G401.6 (cell line): ENCODE measurements around the gene HRK.

Experiments used
- FAIRE-seq: peaks from 2 replicates; lab custom pipeline; 2012; peaks lifted over from hg19 to GRCh38; lab: Jason Lieb, UNC

Gene HRK

GRCh38 chr12:116864371-116865160, 16.7 kb downstream of the HRK start:
- FAIRE-seq, result no peak

DNA sequence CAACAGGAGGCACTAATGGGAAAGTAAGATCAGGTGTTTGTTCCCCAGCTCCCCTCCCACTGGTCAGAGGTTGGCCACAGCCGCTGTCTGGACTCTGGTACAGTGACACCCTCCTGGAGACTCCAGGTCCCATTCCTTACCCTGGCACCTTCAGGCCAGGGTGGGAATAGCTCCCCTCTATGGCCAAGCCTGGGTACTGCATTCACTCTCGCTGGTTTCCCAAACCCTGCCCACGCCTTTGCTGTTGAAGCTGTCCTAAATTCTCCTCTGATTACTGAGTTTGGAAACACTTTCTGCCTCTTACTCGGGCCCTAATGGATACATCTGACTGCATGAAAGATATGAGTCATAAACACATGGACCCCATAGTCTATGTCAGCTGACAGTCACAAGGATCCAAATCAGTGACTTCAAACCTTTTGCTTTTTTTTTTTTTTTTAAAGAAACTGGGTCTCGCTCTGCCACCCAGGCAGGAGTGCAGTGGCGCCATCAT, 17.9 kb downstream of the HRK start:
- FAIRE-seq, result no peak

GRCh38 chr12:116862167-116862566, 19.1 kb downstream of the HRK start:
- FAIRE-seq, result no peak

DNA sequence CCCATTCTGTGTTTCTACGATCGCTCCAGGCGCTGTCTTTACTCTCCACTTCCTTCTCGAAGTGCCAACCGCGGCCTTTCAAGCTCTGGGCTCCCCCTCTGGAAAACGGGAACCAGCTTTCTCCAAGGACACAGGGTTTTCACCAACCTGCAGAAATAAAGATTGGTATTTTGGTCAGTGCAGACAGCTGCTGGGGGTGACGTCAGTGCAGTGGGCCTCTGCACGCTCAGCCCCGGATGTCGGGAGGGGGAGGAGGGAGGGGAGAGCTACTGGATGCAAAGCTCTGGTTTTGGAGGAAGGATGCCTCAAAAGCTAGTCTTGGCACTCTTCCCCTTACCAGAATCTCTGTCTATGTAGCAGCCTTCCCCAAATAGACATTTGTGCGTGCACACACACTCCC, 19.9 kb downstream of the HRK start:
- FAIRE-seq, result no peak

DNA sequence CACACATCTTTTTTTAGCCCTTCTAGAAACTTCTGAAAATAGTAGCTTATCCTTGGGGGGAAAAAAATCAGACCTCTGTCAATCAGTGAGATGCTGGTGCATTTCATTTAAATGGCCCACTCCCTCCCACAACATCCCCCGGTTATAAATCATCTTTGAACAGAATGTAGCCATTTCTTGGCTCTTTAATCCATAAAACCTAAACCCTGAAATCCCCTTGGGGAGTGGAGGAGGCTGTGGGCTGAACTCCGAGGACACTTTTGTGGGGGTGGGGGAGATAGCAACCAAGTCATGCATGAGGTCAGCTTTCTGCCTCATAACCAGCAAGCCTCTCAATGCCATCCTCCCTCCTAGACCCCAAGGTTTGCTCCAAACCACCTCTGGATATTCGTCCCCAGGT, 21.0 kb downstream of the HRK start:
- no peak for FAIRE-seq

GRCh38 chr12:116859079-116859478, 22.2 kb downstream of the HRK start:
- FAIRE-seq, result no peak

GRCh38 chr12:116856729-116857128, 24.5 kb downstream of the HRK start:
- no peak for FAIRE-seq

- FAIRE-seq, result no peak
Observed at GRCh38 chr12:116855744-116856470, 25.3 kb downstream of the HRK start.

DNA sequence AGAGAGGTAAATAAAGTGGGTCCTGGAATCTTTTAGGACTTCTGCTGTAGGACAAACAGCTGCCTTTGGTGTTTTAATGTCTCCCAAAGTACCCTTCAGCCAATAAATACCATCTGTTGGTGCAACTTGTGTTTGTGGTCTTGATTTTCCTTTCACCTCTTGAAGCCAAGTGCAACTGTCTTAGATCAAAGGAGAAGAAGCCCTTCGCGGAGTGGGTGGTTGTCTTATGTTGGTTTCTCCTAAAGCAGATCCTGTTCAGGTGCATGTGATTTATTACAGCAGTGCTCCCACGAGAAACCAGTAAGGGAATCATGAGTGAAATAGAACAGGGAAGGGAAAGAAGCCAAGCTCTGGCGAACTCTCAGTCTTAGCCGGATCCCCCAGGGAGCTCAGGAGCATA, 27.7 kb downstream of the HRK start:
- FAIRE-seq, result no peak

DNA sequence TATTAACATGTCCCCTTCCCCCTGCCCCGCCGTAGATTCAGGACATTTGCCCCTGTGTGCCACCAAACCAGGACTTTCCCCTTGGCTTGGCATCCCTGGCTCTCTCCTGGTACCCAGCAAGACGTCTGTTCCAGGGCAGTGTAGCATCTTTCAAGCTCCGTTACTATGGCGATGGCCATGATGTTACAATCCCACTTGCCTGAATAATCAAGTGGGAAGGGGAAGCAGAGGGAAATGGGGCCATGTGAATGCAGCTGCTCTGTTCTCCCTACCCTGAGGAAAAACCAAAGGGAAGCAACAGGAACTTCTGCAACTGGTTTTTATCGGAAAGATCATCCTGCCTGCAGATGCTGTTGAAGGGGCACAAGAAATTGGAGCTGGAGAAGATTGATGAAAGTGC, 28.9 kb downstream of the HRK start:
- no peak for FAIRE-seq

DNA sequence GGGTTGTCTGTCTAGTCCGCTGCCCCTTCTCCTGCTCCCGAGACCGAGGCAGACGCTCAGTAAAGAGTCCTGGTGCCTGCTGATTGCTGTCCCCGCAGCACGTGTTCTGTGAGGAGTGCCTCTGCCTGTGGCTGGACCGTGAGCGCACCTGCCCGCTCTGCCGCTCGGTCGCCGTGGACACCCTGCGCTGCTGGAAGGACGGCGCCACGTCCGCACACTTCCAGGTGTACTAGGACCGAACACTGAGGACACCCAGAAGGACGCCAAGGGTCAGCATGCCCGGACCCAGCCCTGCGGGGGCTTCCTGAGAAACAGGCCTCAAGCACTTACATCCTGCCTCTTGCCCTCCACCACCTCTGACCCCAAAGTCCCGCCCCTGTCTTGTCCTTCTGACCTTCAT, 32.0 kb downstream of the HRK start:
- no peak for FAIRE-seq

- no peak for FAIRE-seq
Observed at GRCh38 chr12:116843085-116843484, 38.2 kb downstream of the HRK start.

- FAIRE-seq, result no peak
Observed at GRCh38 chr12:116839287-116839830, 41.9 kb downstream of the HRK start.

DNA sequence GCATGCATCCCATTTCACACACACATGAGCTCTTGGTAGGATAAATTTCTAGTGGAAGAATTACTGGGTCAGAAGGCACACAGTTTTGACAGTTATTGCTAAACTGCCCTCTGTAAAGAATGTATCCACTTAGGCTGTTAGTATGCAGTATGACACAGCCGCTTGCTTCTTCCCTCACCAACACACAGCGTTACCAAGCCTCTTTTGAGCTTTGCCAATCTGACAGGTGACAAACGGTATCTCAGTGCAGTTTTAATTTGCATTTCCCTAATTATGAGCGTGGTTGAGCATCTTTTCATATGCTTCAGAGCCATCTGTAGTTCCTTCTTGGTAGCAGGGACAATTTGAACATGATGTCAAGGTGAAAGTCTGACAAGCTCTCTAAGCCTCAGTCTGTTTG, 42.9 kb downstream of the HRK start:
- FAIRE-seq, result no peak

- no peak for FAIRE-seq
Observed at GRCh38 chr12:116837097-116837496, 44.1 kb downstream of the HRK start.

GRCh38 chr12:116835484-116835883, 45.8 kb downstream of the HRK start:
- no peak for FAIRE-seq

DNA sequence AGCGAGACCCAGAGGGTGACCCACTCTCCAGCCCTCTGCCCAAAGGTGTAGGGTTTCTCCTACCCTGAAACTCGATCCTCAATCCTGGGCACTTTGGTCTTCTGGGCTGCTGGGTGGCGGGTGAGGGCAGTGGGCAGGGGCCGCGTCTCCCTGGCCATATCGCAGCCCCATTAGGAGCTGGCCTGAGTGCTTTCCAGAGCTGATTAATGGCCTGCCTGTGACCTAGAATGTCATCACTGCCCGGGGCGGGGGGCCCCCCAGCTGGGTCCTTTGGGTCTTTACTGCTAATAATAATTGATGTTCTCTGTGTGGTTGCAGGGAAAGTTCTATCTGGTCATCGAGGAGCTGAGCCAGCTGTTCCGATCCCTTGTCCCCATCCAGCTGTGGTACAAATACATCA, 47.8 kb downstream of the HRK start:
- FAIRE-seq, result no peak

GRCh38 chr12:116832353-116832752, 48.9 kb downstream of the HRK start:
- no peak for FAIRE-seq

DNA sequence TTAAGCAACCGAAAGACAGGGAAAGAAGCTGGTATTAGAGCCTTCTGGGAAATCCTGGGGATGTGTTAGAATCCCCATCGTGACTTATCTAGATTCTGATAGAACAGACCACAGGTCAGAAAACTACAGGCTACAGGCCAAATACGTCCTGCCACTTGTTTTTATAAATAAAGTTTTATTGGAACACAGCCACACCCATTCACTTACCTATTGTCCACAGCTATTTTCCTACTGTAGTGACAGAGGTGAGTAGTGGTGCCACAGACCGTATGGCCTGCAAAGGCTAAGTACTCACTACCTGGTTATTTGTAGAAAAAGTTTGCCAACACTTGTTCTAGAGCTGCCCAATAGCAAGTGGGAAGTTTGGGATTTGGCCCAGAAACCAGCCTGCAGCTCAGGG, 53.8 kb downstream of the HRK start:
- FAIRE-seq, result no peak

- FAIRE-seq, result no peak
Observed at GRCh38 chr12:116821291-116821690, 60.0 kb downstream of the HRK start.

DNA sequence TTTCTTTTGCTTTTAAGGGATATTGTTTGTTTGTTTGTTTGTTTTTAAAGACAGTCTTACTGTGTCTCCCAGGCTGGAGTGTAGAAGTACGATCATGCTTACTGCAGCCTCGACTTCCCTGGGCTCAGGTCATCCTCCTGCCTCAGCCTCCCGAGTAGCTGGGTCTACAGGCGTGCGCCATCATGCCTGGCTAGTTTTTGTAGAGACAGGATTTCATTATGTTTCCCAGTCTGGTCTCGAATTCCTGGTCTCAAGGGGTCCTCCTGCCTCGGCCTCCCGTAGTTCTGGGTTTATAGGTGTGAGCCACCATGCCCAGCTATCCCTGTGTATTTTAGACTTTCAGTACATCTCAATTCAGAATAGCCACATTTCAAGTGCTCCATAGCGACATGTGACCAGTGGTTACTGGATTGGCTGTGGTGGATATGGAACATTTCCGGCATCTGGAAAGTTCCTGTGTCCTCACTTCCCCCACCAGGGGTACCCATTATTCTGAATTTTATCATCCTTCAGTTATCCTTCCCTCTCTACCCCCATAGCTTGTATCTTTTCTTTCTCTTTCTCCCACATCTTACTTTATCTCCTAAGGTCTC, 61.1 kb downstream of the HRK start:
- FAIRE-seq, result no peak

DNA sequence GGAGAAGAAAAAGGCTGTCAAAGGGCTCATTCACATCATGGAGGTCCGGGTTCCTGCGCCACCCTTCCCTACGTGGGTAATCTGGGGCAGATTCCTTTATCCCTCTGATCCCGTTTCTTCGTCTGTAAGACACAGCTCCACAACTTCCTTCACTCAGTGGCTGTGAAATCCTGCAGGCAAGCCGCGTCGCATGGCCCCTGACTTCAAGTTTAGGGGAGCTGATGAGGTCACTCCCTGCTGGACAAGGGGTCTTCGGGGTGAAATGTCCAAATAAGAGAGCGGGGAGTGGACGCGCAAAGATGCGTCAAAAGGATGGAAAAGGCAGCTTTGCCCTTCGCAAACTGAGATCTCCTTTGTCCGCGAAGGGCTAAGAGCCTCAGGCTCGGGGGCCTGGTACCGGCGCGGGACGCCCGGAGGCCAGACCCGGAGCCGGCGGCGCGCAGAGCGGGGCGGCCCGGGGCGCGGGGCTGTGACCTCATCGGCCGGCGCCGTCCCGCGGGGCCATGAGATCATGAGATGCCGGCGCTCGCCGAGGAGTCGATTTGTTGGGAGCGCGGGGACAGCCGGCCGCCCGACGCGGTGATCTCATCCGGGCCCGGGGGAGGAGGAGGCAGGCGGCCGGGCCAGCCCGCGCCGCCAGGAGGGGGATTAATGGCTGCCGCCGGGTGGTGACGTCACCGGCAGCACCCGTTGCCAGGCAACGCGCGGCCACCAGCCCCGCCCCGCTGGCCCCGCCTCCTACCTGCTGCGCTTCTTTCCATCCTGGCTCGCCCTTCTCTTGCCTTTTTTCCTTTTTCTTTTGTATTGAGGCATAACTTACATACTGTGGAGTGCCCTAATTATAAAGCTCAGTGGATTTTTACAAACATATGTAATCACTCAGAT, 62.1 kb downstream of the HRK start:
- FAIRE-seq, result peak; percentile 69
